Vagina (tissue), 2 donors: ENCODE data around the gene NEMP2. TPM values are rescaled to one million over a fixed set of nuclear protein-coding genes. Genes with fewer than 3 reads are reported as not detected.

Source experiments
- DNase-seq, 2 donors: peaks; one replicate each; pipeline ENCODE4 v3.0.0-alpha.2; 2017; ENCODE audit errors: extremely low spot score in 2 of 2
- H3K27ac ChIP-seq: fragments of 200-600 bp; sonication (generic); one replicate; pipeline ENCODE4 v1.5.1; 2019
- H3K27me3 ChIP-seq: fragments of 200-600 bp; sonication (generic); one replicate; pipeline ENCODE4 v1.5.1; 2019
- H3K36me3 ChIP-seq, 2 donors: fragments of 200-600 bp; sonication (generic); one replicate each; pipeline ENCODE4 v1.5.1; 2017 to 2019
- H3K4me1 ChIP-seq: fragments of 200-600 bp; sonication (generic); one replicate; pipeline ENCODE4 v1.5.1; 2019
- H3K4me3 ChIP-seq, 2 donors: fragments of 200-600 bp; sonication (generic); 1 replicate in 1 of 2; 2 replicates in 1 of 2; pipeline ENCODE4 v1.5.1; 2016 to 2019
- H3K9me3 ChIP-seq: fragments of 200-600 bp; sonication (generic); one replicate; pipeline ENCODE4 v1.5.1; 2019
- CTCF ChIP-seq, 3 experiments: fragments of 450-650 bp in 2 of 3; fragments of 200-600 bp in 1 of 3; sonication (generic) in 1 of 3; IDR thresholded peaks; one replicate each; pipeline ENCODE4 v1.5.1; 2017 to 2019; ENCODE audit warnings: antibody characterized with exemption in 3 of 3, mild to moderate bottlenecking in 2 of 3, moderate library complexity in 2 of 3
- POLR2A ChIP-seq, 2 donors: fragments of 450-650 bp; IDR thresholded peaks; one replicate each; pipeline ENCODE4 v1.6.1; 2017; ENCODE audit warnings: antibody characterized with exemption in 2 of 2, mild to moderate bottlenecking in 2 of 2, moderate library complexity in 2 of 2
- POLR2AphosphoS5 ChIP-seq, 2 donors: sonication (generic); formaldehyde crosslinking; IDR thresholded peaks; one replicate each; pipeline ENCODE4 v1.9.0; 2017; ENCODE audit warnings: antibody characterized with exemption in 2 of 2, mild to moderate bottlenecking in 2 of 2, low read depth in 1 of 2; ENCODE audit not compliant: insufficient read depth in 1 of 2
- intact Hi-C: fragments of 100-400 bp; cut with DNase I; formaldehyde crosslinking; loops from one replicate; pipeline ENCODE4 v1.15.1; 2023
- total RNA-seq: library from RNA; depleted of rRNA; stranded (reverse); fragments of >200 nt; gene quantifications from one replicate; pipeline ENCODE4 v1.2.3, GENCODE V29; 2016

Gene NEMP2
- total RNA-seq, 1 donor from 2014 or later = 2.2 TPM

GRCh38 chr2:190579915-190580846, 45.7 kb upstream of the NEMP2 start:
- DNase-seq = no peak
- no peak for TF ChIP-seq CTCF (IDR thresholded peaks at IDR 0.05)
- TF ChIP-seq POLR2A (IDR thresholded peaks at IDR 0.05) = no peak
- no peak for TF ChIP-seq POLR2AphosphoS5 (IDR thresholded peaks at IDR 0.05; ENCODE audit: insufficient read depth in 1 of 2, low read depth in 1 of 2)
- H3K4me3 ChIP-seq = no peak overlapping the region
- H3K4me1 ChIP-seq = peaks cover 29% of the 10 kb centered on the region
- no peaks in the 10 kb centered on the region for H3K36me3 ChIP-seq
- intact Hi-C loops = no loop called here
- no peak overlapping the region for H3K27ac ChIP-seq
- H3K27me3 ChIP-seq = no peaks in the 10 kb centered on the region
- H3K9me3 ChIP-seq = no peaks in the 10 kb centered on the region

DNA sequence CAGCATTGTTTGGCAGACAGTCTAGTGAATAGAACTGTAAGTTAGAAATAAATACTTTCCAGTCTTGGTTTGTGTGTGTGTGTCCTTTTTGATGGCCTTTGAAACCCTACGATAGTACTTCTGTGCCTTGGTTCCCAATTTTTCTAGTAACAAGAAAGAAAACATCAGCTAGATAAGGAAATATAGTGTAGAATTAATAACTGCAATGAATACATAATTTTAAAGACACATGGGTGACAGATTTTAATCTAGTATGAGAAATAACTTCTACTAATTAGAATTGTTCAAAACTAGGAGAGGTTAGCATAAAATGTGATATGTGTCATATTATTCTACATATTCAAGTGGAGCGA, 44.5 kb upstream of the NEMP2 start:
- intact Hi-C loops = no loop called here
- Histone ChIP-seq H3K9me3 (no peaks in the 10 kb centered on the region), H3K27me3 (no peaks in the 10 kb centered on the region), H3K27ac (peak overlapping the region; percentile 43), H3K36me3 (no peaks in the 10 kb centered on the region), H3K4me3 (no peak overlapping the region), H3K4me1 (peaks cover 29% of the 10 kb centered on the region)
- DNase-seq = no peak
- TF ChIP-seq POLR2A (IDR thresholded peaks at IDR 0.05) (no peak), CTCF (IDR thresholded peaks at IDR 0.05) (no peak), POLR2AphosphoS5 (IDR thresholded peaks at IDR 0.05; ENCODE audit: insufficient read depth in 1 of 2, low read depth in 1 of 2) (no peak)

GRCh38 chr2:190578158-190579057, 43.9 kb upstream of the NEMP2 start:
- H3K27me3 ChIP-seq = no peaks in the 10 kb centered on the region
- H3K27ac ChIP-seq = peak overlapping the region; percentile 43
- peak in 1 of 2 donors; percentile 24 for TF ChIP-seq POLR2AphosphoS5 (IDR thresholded peaks at IDR 0.05; ENCODE audit: insufficient read depth in 1 of 2, low read depth in 1 of 2)
- TF ChIP-seq CTCF (IDR thresholded peaks at IDR 0.05) = no peak
- no peak overlapping the region for H3K4me3 ChIP-seq
- H3K9me3 ChIP-seq = no peaks in the 10 kb centered on the region
- intact Hi-C loops = no loop called here
- peaks cover 29% of the 10 kb centered on the region for H3K4me1 ChIP-seq
- DNase-seq = no peak
- H3K36me3 ChIP-seq = no peaks in the 10 kb centered on the region

- DNase-seq = no peak
- no peaks in the 10 kb centered on the region for H3K27me3 ChIP-seq
- intact Hi-C loops = no loop called here
- no peaks in the 10 kb centered on the region for H3K9me3 ChIP-seq
- no peak overlapping the region for H3K4me3 ChIP-seq
- no peaks in the 10 kb centered on the region for H3K36me3 ChIP-seq
- H3K27ac ChIP-seq = peak overlapping the region; percentile 37
- TF ChIP-seq CTCF (IDR thresholded peaks at IDR 0.05) (no peak), POLR2A (IDR thresholded peaks at IDR 0.05) (no peak), POLR2AphosphoS5 (IDR thresholded peaks at IDR 0.05; ENCODE audit: insufficient read depth in 1 of 2, low read depth in 1 of 2) (no peak)
- peaks cover 29% of the 10 kb centered on the region for H3K4me1 ChIP-seq
Observed at GRCh38 chr2:190576573-190576972, 42.1 kb upstream of the NEMP2 start.
